H1 (cell line): Measurements from ENCODE around the gene FBN3. TPM values are rescaled to one million over a fixed set of nuclear protein-coding genes. Genes with fewer than 3 reads are reported as not detected.

ENCODE experiments used
- CTCF ChIA-PET: fragments of 300-600 bp; sonication (Branson Sonifier 250); formaldehyde crosslinking; loops from one replicate; lab custom pipeline; 2021; ENCODE audit not compliant: partially characterized antibody; lab: Charles Lee
- POLR2A ChIA-PET: fragments of 300-600 bp; sonication (Branson Sonifier 250); formaldehyde crosslinking; loops from one replicate; lab custom pipeline; 2021; ENCODE audit warnings: inconsistent platforms; ENCODE audit not compliant: partially characterized antibody; lab: Charles Lee
- DNase-seq, 2 experiments: peaks; one replicate each; pipeline versions ENCODE4 v3.0.0 to v3.0.0-alpha.2; 2010 to 2022; ENCODE audit warnings: low spot score in 2 of 2, low read depth in 1 of 2, mixed read lengths in 1 of 2
- FAIRE-seq: peaks from 2 replicates; lab custom pipeline; 2011; peaks lifted over from hg19 to GRCh38; lab: Jason Lieb, UNC
- H2AFZ ChIP-seq: 2 replicates; pipeline ENCODE4 v1.8.1; 2012; ENCODE audit warnings: low read length, inconsistent platforms
- H2AK5ac ChIP-seq: 2 replicates; pipeline ENCODE4 v1.6.1; 2013; ENCODE audit warnings: low read depth, low read length
- H2BK120ac ChIP-seq: replicated peaks from 2 replicates; pipeline ENCODE3; 2013; ENCODE audit warnings: low read depth, low read length, inconsistent platforms
- H2BK12ac ChIP-seq: 2 replicates; pipeline ENCODE4 v1.6.1; 2013; ENCODE audit warnings: low read depth, low read length
- H2BK15ac ChIP-seq: 2 replicates; pipeline ENCODE4 v1.6.1; 2013; ENCODE audit warnings: low read length
- H2BK20ac ChIP-seq: 2 replicates; pipeline ENCODE4 v1.6.1; 2013; ENCODE audit warnings: low read length
- H2BK5ac ChIP-seq: 2 replicates; pipeline ENCODE4 v1.6.1; 2013; ENCODE audit warnings: low read depth, low read length
- H3K14ac ChIP-seq: 2 replicates; pipeline ENCODE4 v1.6.1; 2013; ENCODE audit warnings: inconsistent platforms; ENCODE audit not compliant: insufficient read length
- H3K18ac ChIP-seq: 2 replicates; pipeline ENCODE4 v1.6.1; 2013; ENCODE audit warnings: low read length; ENCODE audit errors: extremely low read depth
- H3K23ac ChIP-seq: 2 replicates; pipeline ENCODE4 v1.6.1; 2013; ENCODE audit warnings: inconsistent platforms; ENCODE audit not compliant: insufficient read length
- H3K23me2 ChIP-seq: 2 replicates; pipeline ENCODE4 v1.6.1; 2013; ENCODE audit warnings: low read depth, low read length
- H3K27ac ChIP-seq: 2 replicates; pipeline ENCODE4 v1.6.1; 2011; ENCODE audit warnings: low read depth, low read length, inconsistent platforms
- H3K27me3 ChIP-seq, 4 experiments: replicated peaks in 1 of 4; 1 replicate in 1 of 4; 2 replicates in 3 of 4; pipeline versions ENCODE4 v1.6.1 to v1.8.1; 2011 to 2013; ENCODE audit warnings: low read length in 3 of 4, mild to moderate bottlenecking in 3 of 4, inconsistent platforms in 2 of 4, mixed read lengths in 2 of 4, moderate library complexity in 1 of 4; ENCODE audit not compliant: control insufficient read depth in 3 of 4, insufficient read depth in 3 of 4; ENCODE audit errors: extremely low read depth in 1 of 4
- H3K36me3 ChIP-seq, 4 experiments: 2 replicates each; pipeline versions ENCODE4 v1.6.1 to v1.8.1; 2011 to 2013; ENCODE audit warnings: mild to moderate bottlenecking in 4 of 4, low read length in 3 of 4, moderate library complexity in 2 of 4, control low read depth in 1 of 4, inconsistent platforms in 1 of 4; ENCODE audit not compliant: insufficient read depth in 4 of 4, control insufficient read depth in 2 of 4
- H3K4ac ChIP-seq: replicated peaks from 2 replicates; pipeline ENCODE3; 2013; ENCODE audit warnings: low read length, low read depth, mixed read lengths, inconsistent platforms; ENCODE audit not compliant: insufficient read length
- H3K4me1 ChIP-seq, 4 experiments: replicated peaks in 1 of 4; 1 replicate in 1 of 4; 2 replicates in 3 of 4; pipeline versions ENCODE4 v1.6.1 to v1.8.1; 2011 to 2013; ENCODE audit warnings: low read length in 3 of 4, inconsistent platforms in 2 of 4, mixed read lengths in 1 of 4; ENCODE audit not compliant: insufficient read depth in 4 of 4, control insufficient read depth in 3 of 4
- H3K4me2 ChIP-seq, 2 experiments: 2 replicates each; pipeline versions ENCODE4 v1.6.1 to v1.8.1; 2011 to 2013; ENCODE audit warnings: low read depth in 2 of 2, low read length in 2 of 2, control low read depth in 1 of 2, inconsistent platforms in 1 of 2, mild to moderate bottlenecking in 1 of 2; ENCODE audit not compliant: insufficient read depth in 1 of 2
- H3K4me3 ChIP-seq, 4 experiments: fragments of 200-600, 300-600 bp in 1 of 4; sonication (generic), shearing (Covaris generic), sonication (Bioruptor Twin) in 1 of 4; 2 replicates each; pipeline versions ENCODE4 v1.5.1 to v1.8.1; 2011 to 2016; ENCODE audit warnings: low read length in 4 of 4, low read depth in 3 of 4, control low read depth in 2 of 4, inconsistent platforms in 2 of 4, mild to moderate bottlenecking in 2 of 4, mixed read lengths in 1 of 4, moderate library complexity in 1 of 4; ENCODE audit not compliant: insufficient read depth in 2 of 4; ENCODE audit errors: extremely low read depth in 1 of 4
- H3K56ac ChIP-seq: replicated peaks from 2 replicates; pipeline ENCODE3; 2013; ENCODE audit warnings: low read depth, mild to moderate bottlenecking, mixed read lengths, low read length, inconsistent platforms; ENCODE audit not compliant: insufficient read length
- H3K79me1 ChIP-seq: 2 replicates; pipeline ENCODE4 v1.6.1; 2013; ENCODE audit warnings: low read depth, low read length, control low read depth
- H3K79me2 ChIP-seq, 2 experiments: 2 replicates each; pipeline versions ENCODE4 v1.6.1 to v1.8.1; 2012 to 2013; ENCODE audit warnings: low read length in 2 of 2, mild to moderate bottlenecking in 2 of 2, inconsistent platforms in 1 of 2; ENCODE audit not compliant: insufficient read depth in 2 of 2, control insufficient read depth in 1 of 2
- H3K9ac ChIP-seq, 4 experiments: replicated peaks in 1 of 4; 1 replicate in 1 of 4; 2 replicates in 3 of 4; pipeline versions ENCODE4 v1.6.1 to v1.8.1; 2011 to 2013; ENCODE audit warnings: low read depth in 3 of 4, low read length in 3 of 4, control low read depth in 2 of 4, mild to moderate bottlenecking in 2 of 4, moderate library complexity in 2 of 4, inconsistent platforms in 1 of 4; ENCODE audit errors: extremely low read depth in 1 of 4
- H3K9me3 ChIP-seq, 2 experiments: 2 replicates each; pipeline versions ENCODE4 v1.6.1 to v1.8.1; 2012 to 2013; ENCODE audit warnings: mild to moderate bottlenecking in 2 of 2, moderate library complexity in 2 of 2, control low read depth in 1 of 2, inconsistent platforms in 1 of 2, low read depth in 1 of 2, low read length in 1 of 2, mixed read lengths in 1 of 2; ENCODE audit not compliant: insufficient read depth in 2 of 2
- H4K20me1 ChIP-seq, 2 experiments: replicated peaks in 1 of 2; 2 replicates each; pipeline versions ENCODE3 to v1.8.1; 2011 to 2013; ENCODE audit warnings: inconsistent platforms in 2 of 2, low read length in 2 of 2, mild to moderate bottlenecking in 1 of 2; ENCODE audit not compliant: insufficient read depth in 2 of 2, control insufficient read depth in 1 of 2
- H4K5ac ChIP-seq: 2 replicates; pipeline ENCODE4 v1.6.1; 2013; ENCODE audit warnings: low read length, low read depth, mixed read lengths, inconsistent platforms; ENCODE audit not compliant: insufficient read length
- H4K8ac ChIP-seq: 2 replicates; pipeline ENCODE4 v1.8.0; 2013; ENCODE audit warnings: mild to moderate bottlenecking, moderate library complexity, low read length, inconsistent platforms; ENCODE audit not compliant: insufficient read depth; ENCODE audit errors: extremely low read depth
- H4K91ac ChIP-seq: replicated peaks from 2 replicates; pipeline ENCODE3; 2013; ENCODE audit warnings: low read length, mixed read lengths, inconsistent platforms; ENCODE audit not compliant: insufficient read length
- ATF3 ChIP-seq: IDR thresholded peaks from 2 replicates; pipeline ENCODE4 v1.6.1; 2011; ENCODE audit warnings: low read depth, mild to moderate bottlenecking, low read length; ENCODE audit not compliant: insufficient read depth
- CREB1 ChIP-seq: IDR thresholded peaks from 2 replicates; pipeline ENCODE4 v1.6.1; 2012; ENCODE audit warnings: inconsistent platforms
- EP300 ChIP-seq, 2 experiments: IDR thresholded peaks; 1 replicate in 1 of 2; 2 replicates in 1 of 2; pipeline ENCODE4 v1.6.1; 2011 to 2012; ENCODE audit warnings: low read depth in 2 of 2, low read length in 2 of 2, mild to moderate bottlenecking in 2 of 2, borderline replicate concordance in 1 of 2, inconsistent platforms in 1 of 2, moderate library complexity in 1 of 2
- NANOG ChIP-seq: IDR thresholded peaks from 2 replicates; pipeline ENCODE4 v1.6.1; 2011; ENCODE audit warnings: low read length, low read depth, mild to moderate bottlenecking, inconsistent platforms; ENCODE audit not compliant: insufficient read depth, poor library complexity, severe bottlenecking
- RBBP5 ChIP-seq: IDR thresholded peaks from 2 replicates; pipeline ENCODE4 v1.7.1; 2012; ENCODE audit warnings: low read depth, mild to moderate bottlenecking, inconsistent platforms, low read length, moderate library complexity, borderline replicate concordance
- SRF ChIP-seq: IDR thresholded peaks from 2 replicates; pipeline ENCODE4 v1.6.1; 2011; ENCODE audit warnings: mild to moderate bottlenecking, low read depth, low read length, moderate library complexity
- TBP ChIP-seq: IDR thresholded peaks from 2 replicates; pipeline ENCODE4 v1.6.1; 2011; ENCODE audit warnings: low read depth, low read length, improper control_type of control experiment
- WGBS, 2 experiments: shearing (Covaris generic) in 1 of 2; methylation state at CpG; one replicate each; pipeline versions ENCODE4 v1.1.6 to v1.1.7; 2013 to 2015; ENCODE audit warnings: low lambda C conversion rate in 2 of 2, mixed read lengths in 2 of 2, inconsistent platforms in 1 of 2, low coverage in 1 of 2, missing lambda C conversion rate in 1 of 2; ENCODE audit not compliant: insufficient replicate concordance in 2 of 2, insufficient coverage in 1 of 2, insufficient read length in 1 of 2; ENCODE audit errors: extremely low coverage in 1 of 2, missing lambda C conversion rate in 1 of 2; 5-methylcytosine and 5-hydroxymethylcytosine counted together
- polyA plus RNA-seq, 7 experiments: library from polyadenylated mRNA; depleted of rRNA in 3 of 7; stranded (reverse) in 5 of 7; unstranded in 2 of 7; fragments of >200 nt in 5 of 7; fragments of 200-250 nt in 2 of 7; gene quantifications; 1 replicate in 5 of 7; 2 replicates in 1 of 7; 4 replicates in 1 of 7; pipeline versions ENCODE4 v1.2.1 to v1.2.3, GENCODE V29; 2011 to 2013; ENCODE audit warnings: missing spikeins in 2 of 7, mixed read lengths in 2 of 7
- total RNA-seq: library from RNA; stranded (reverse); fragmentation: NEBNext Ultra II Directional; extraction: Animal tissue kit (Norgen Biotek cat#: 25700); gene quantifications from 2 replicates; pipeline ENCODE4 v1.2.1, GENCODE V29; 2021

The FBN3 gene
- total and polyA plus RNA-seq, 2 of the 8 experiments (the other 6 are each of a cell fraction or from before 2014, with no cell fraction given), result 37.1 to 38.7 TPM

GRCh38 chr19:8126008-8126407, 23.4 kb downstream of the FBN3 start:
- H2BK120ac ChIP-seq, result no peak overlapping the region
- no peak overlapping the region for H3K9ac ChIP-seq
- H4K5ac ChIP-seq, result no peak overlapping the region
- TF ChIP-seq CREB1 (no peak), ATF3 (no peak), EP300 (IDR thresholded peaks at IDR 0.05; ENCODE audit: borderline replicate concordance in 1 of 2, low read depth in 2 of 2, low read length in 2 of 2) (no peak), RBBP5 (no peak), TBP (no peak), NANOG (no peak), SRF (no peak)
- peaks cover 2% of the 10 kb centered on the region; the same call in 1 of the 2 replicates for H3K23me2 ChIP-seq
- H3K4me1 ChIP-seq, result peaks cover 0 to 4% (median 3%) of the 10 kb centered on the region in 4 experiments; a peak in 5 of 7 replicates
- H3K36me3 ChIP-seq, result peaks cover 9 to 43% (median 28%) of the 10 kb centered on the region in 4 experiments; a peak in 7 of 8 replicates
- no peak overlapping the region for H3K14ac ChIP-seq
- ChIA-PET POLR2A (no interaction called here), CTCF (no interaction called here)
- no peaks in the 10 kb centered on the region for H3K27me3 ChIP-seq
- no peak overlapping the region for H3K4me3 ChIP-seq
- H2BK20ac ChIP-seq, result no peak overlapping the region
- H4K8ac ChIP-seq, result no peak overlapping the region
- no peak overlapping the region for H4K91ac ChIP-seq
- no peak overlapping the region for H3K4ac ChIP-seq
- H3K27ac ChIP-seq, result no peak overlapping the region
- no peaks in the 10 kb centered on the region; the same call in 1 of the 2 replicates for H3K79me1 ChIP-seq
- no peak overlapping the region for H2BK5ac ChIP-seq
- H2BK15ac ChIP-seq, result no peak overlapping the region
- H3K56ac ChIP-seq, result no peak overlapping the region
- H3K9me3 ChIP-seq, result no peaks in the 10 kb centered on the region
- H2AK5ac ChIP-seq, result no peak overlapping the region
- peaks cover 0 to 6% of the 10 kb centered on the region in 2 experiments for H4K20me1 ChIP-seq
- H3K23ac ChIP-seq, result no peak overlapping the region
- H3K4me2 ChIP-seq, result no peak overlapping the region
- H3K18ac ChIP-seq, result no peak overlapping the region
- no peak overlapping the region for H2AFZ ChIP-seq
- DNase-seq (no peak), FAIRE-seq (no peak)
- no peaks in the 10 kb centered on the region for H3K79me2 ChIP-seq
- WGBS, 2 experiments, result 93% methylated on average over 13 of the region's 15 CpGs; no CpG with 5 or more reads in 1 of the 2 experiments
- no peak overlapping the region for H2BK12ac ChIP-seq
